Measurements from ENCODE around the gene MCOLN1. TPM values are rescaled to one million over a fixed set of nuclear protein-coding genes. Genes with fewer than 3 reads are reported as not detected.

Gene MCOLN1
- total and polyA plus RNA-seq, 4 donors: 10.9 to 17.0 (median 13.7) TPM

DNA sequence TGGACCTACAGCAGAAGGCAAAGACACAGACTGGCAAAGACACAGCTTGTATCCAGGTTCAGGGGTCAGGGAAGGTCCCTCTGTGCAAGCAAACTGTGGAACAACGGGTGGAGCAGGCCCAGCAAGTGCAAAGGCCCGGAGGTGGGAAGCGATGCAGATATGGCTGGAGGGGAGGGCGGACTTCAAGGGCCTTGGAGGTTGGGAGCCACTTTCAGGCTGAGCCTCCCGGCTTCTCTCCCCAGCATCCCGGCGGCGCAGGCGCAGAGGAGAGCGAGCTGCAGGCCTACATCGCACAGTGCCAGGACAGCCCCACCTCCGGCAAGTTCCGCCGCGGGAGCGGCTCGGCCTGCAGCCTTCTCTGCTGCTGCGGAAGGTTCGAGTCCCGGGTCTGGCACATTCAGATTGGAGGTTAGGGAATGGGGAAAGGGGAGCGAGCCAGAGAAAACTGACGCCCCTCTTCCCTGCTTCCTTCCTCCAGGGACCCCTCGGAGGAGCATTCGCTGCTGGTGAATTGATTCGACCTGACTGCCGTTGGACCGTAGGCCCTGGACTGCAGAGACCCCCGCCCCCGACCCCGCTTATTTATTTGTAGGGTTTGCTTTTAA is 11.0 kb downstream of the MCOLN1 start:
- Histone ChIP-seq H3K9me3 (ENCODE audit: control insufficient read depth in 4 of 4, low read length in 3 of 4) (no peaks in the 10 kb centered on the region), H3K4me3 (ENCODE audit: low read depth in 1 of 3, low read length in 3 of 3) (peak overlapping the region in 2 of 3 donors; percentile 59 to 71), H3K9ac (ENCODE audit: low read depth in 1 of 2, low read length in 2 of 2) (peak overlapping the region in 1 of 2 donors; percentile 86), H3K27ac (ENCODE audit: low read depth in 1 of 2, low read length in 2 of 2) (peak overlapping the region; percentile 84 to 95), H3K36me3 (ENCODE audit: control insufficient read depth in 4 of 4, insufficient read depth in 3 of 4, low read depth in 1 of 4, low read length in 3 of 4) (peaks cover 0 to 22% (median 2%) of the 10 kb centered on the region in 4 donors), H3K27me3 (ENCODE audit: control insufficient read depth in 4 of 4, insufficient read depth in 4 of 4, low read length in 3 of 4) (no peaks in the 10 kb centered on the region), H3K4me1 (ENCODE audit: control insufficient read depth in 4 of 4, insufficient read depth in 4 of 4, low read length in 3 of 4) (peaks cover 4 to 31% (median 22%) of the 10 kb centered on the region in 4 donors)
- no peak for TF ChIP-seq SP1 (IDR thresholded peaks at IDR 0.05)
- no peak for TF ChIP-seq HNF4G (IDR thresholded peaks at IDR 0.05)
- no peak for TF ChIP-seq YY1 (IDR thresholded peaks at IDR 0.05)
- TF ChIP-seq, protein P1, sequence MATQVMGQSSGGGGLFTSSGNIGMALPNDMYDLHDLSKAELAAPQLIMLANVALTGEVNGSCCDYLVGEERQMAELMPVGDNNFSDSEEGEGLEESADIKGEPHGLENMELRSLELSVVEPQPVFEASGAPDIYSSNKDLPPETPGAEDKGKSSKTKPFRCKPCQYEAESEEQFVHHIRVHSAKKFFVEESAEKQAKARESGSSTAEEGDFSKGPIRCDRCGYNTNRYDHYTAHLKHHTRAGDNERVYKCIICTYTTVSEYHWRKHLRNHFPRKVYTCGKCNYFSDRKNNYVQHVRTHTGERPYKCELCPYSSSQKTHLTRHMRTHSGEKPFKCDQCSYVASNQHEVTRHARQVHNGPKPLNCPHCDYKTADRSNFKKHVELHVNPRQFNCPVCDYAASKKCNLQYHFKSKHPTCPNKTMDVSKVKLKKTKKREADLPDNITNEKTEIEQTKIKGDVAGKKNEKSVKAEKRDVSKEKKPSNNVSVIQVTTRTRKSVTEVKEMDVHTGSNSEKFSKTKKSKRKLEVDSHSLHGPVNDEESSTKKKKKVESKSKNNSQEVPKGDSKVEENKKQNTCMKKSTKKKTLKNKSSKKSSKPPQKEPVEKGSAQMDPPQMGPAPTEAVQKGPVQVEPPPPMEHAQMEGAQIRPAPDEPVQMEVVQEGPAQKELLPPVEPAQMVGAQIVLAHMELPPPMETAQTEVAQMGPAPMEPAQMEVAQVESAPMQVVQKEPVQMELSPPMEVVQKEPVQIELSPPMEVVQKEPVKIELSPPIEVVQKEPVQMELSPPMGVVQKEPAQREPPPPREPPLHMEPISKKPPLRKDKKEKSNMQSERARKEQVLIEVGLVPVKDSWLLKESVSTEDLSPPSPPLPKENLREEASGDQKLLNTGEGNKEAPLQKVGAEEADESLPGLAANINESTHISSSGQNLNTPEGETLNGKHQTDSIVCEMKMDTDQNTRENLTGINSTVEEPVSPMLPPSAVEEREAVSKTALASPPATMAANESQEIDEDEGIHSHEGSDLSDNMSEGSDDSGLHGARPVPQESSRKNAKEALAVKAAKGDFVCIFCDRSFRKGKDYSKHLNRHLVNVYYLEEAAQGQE (IDR thresholded peaks at IDR 0.05): no peak
- TF ChIP-seq TAF1 (conservative IDR thresholded peaks at IDR 0.05): no peak
- no peak for TF ChIP-seq NR2F2 (IDR thresholded peaks at IDR 0.05)
- TF ChIP-seq, protein P2, sequence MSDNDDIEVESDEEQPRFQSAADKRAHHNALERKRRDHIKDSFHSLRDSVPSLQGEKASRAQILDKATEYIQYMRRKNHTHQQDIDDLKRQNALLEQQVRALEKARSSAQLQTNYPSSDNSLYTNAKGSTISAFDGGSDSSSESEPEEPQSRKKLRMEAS (IDR thresholded peaks at IDR 0.05): no peak
- TF ChIP-seq HNF4A (conservative IDR thresholded peaks at IDR 0.05): no peak
- no peak for TF ChIP-seq EGR1 (IDR thresholded peaks at IDR 0.05; ENCODE audit: low read depth in 2 of 2)
- TF ChIP-seq GABPA (IDR thresholded peaks at IDR 0.05 in 1 of 2, conservative IDR thresholded peaks at IDR 0.05 in 1 of 2): no peak
- no peak for TF ChIP-seq RAD21 (IDR thresholded peaks at IDR 0.05)
- TF ChIP-seq, protein P3, sequence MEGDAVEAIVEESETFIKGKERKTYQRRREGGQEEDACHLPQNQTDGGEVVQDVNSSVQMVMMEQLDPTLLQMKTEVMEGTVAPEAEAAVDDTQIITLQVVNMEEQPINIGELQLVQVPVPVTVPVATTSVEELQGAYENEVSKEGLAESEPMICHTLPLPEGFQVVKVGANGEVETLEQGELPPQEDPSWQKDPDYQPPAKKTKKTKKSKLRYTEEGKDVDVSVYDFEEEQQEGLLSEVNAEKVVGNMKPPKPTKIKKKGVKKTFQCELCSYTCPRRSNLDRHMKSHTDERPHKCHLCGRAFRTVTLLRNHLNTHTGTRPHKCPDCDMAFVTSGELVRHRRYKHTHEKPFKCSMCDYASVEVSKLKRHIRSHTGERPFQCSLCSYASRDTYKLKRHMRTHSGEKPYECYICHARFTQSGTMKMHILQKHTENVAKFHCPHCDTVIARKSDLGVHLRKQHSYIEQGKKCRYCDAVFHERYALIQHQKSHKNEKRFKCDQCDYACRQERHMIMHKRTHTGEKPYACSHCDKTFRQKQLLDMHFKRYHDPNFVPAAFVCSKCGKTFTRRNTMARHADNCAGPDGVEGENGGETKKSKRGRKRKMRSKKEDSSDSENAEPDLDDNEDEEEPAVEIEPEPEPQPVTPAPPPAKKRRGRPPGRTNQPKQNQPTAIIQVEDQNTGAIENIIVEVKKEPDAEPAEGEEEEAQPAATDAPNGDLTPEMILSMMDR (IDR thresholded peaks at IDR 0.05; ENCODE audit: low read depth, low read length, missing input control): no peak
- no peak for TF ChIP-seq JUND (IDR thresholded peaks at IDR 0.05)
- TF ChIP-seq FOXA2 (IDR thresholded peaks at IDR 0.05): no peak
- TF ChIP-seq, protein P4, sequence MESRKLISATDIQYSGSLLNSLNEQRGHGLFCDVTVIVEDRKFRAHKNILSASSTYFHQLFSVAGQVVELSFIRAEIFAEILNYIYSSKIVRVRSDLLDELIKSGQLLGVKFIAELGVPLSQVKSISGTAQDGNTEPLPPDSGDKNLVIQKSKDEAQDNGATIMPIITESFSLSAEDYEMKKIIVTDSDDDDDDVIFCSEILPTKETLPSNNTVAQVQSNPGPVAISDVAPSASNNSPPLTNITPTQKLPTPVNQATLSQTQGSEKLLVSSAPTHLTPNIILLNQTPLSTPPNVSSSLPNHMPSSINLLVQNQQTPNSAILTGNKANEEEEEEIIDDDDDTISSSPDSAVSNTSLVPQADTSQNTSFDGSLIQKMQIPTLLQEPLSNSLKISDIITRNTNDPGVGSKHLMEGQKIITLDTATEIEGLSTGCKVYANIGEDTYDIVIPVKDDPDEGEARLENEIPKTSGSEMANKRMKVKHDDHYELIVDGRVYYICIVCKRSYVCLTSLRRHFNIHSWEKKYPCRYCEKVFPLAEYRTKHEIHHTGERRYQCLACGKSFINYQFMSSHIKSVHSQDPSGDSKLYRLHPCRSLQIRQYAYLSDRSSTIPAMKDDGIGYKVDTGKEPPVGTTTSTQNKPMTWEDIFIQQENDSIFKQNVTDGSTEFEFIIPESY (IDR thresholded peaks at IDR 0.05): no peak
- 31% methylated on average over 30 of the region's 30 CpGs for WGBS
- no peak for DNase-seq (ENCODE audit: low spot score)

Data from liver (tissue), 9 donors.